CD4-positive, alpha-beta T cell treated with Interleukin-17A for 1 hour (primary cell): Measurements from ENCODE around the gene NFS1.
"Not testable (repeated sequence)": the region's sequence is repeated elsewhere in the genome, so short reads cannot be mapped to it uniquely, and the experiment has no call there.

ENCODE experiments used
- DNase-seq: peaks from one replicate; pipeline ENCODE4 v3.0.0-alpha.2; 2020

NFS1 gene

GRCh38 chr20:35699127-35699956 lies at the start of gene NFS1, which contains the start of gene ROMO1:
TSS of gene NFS1 (minus strand) at chr20:35699352. CDS start at chr20:35699288, 64 bp downstream.
TSS of gene ROMO1 (plus strand) at chr20:35699405. CDS start at chr20:35699633, 228 bp downstream.
- peak; percentile 90 for DNase-seq

GRCh38 chr20:35744492-35744841 lies 45.3 kb upstream of the NFS1 start:
- not testable (repeated sequence) for DNase-seq

GRCh38 chr20:35743693-35744491 lies 44.7 kb upstream of the NFS1 start:
- peak; percentile 58 for DNase-seq

- DNase-seq: peak; percentile 69
These were observed 43.8 kb upstream of the NFS1 start for GRCh38 chr20:35742741-35743523.

- peak; percentile 100 for DNase-seq
These were observed 43.0 kb upstream of the NFS1 start, which contains the start of gene RBM39 for GRCh38 chr20:35741892-35742740. TSS of gene RBM39 (minus strand) at chr20:35742260. CDS start at chr20:35740874, 1,386 bp downstream.

GRCh38 chr20:35739294-35740163 lies 40.4 kb upstream of the NFS1 start:
- DNase-seq: peak; percentile 68

GRCh38 chr20:35738410-35739179 lies 39.4 kb upstream of the NFS1 start:
- DNase-seq: no peak

- no peak for DNase-seq
These were observed 38.7 kb upstream of the NFS1 start for GRCh38 chr20:35737865-35738333.

- DNase-seq: no peak
These were observed 36.8 kb upstream of the NFS1 start for GRCh38 chr20:35735826-35736470.

- DNase-seq: no peak
These were observed 35.9 kb upstream of the NFS1 start for GRCh38 chr20:35734777-35735649.

- DNase-seq: no peak
These were observed 35.2 kb upstream of the NFS1 start for GRCh38 chr20:35734374-35734773.

GRCh38 chr20:35732644-35732982 lies 33.5 kb upstream of the NFS1 start:
- no peak for DNase-seq

- DNase-seq: no peak
These were observed 32.9 kb upstream of the NFS1 start for GRCh38 chr20:35731862-35732643.

GRCh38 chr20:35731469-35731788 lies 32.3 kb upstream of the NFS1 start:
- DNase-seq: no peak

GRCh38 chr20:35730583-35731468 lies 31.7 kb upstream of the NFS1 start:
- DNase-seq: no peak

- no peak for DNase-seq
These were observed 30.9 kb upstream of the NFS1 start for GRCh38 chr20:35729836-35730582.
